Type B pancreatic cell (in vitro differentiated cells): Measurements from ENCODE around the gene PPM1L. TPM values are rescaled to one million over a fixed set of nuclear protein-coding genes. Genes with fewer than 3 reads are reported as not detected.

ENCODE experiments used
- DNase-seq: peaks from one replicate; pipeline ENCODE4 v3.0.0; 2021; ENCODE audit warnings: mixed read lengths; ENCODE audit not compliant: unreplicated experiment; ENCODE audit errors: extremely low spot score
- H3K27ac Mint-ChIP-seq: 2 replicates; pipeline ENCODE4 v1.8.0; 2021; ENCODE audit warnings: mild to moderate bottlenecking, mixed read lengths
- H3K27me3 Mint-ChIP-seq: 2 replicates; pipeline ENCODE4 v1.8.0; 2021; ENCODE audit warnings: mixed read lengths
- H3K36me3 Mint-ChIP-seq: 2 replicates; pipeline ENCODE4 v1.8.0; 2021; ENCODE audit warnings: mixed read lengths
- H3K4me1 Mint-ChIP-seq: one replicate; pipeline ENCODE4 v1.8.0; 2021; ENCODE audit warnings: mixed read lengths; ENCODE audit not compliant: unreplicated experiment
- H3K4me3 Mint-ChIP-seq: 2 replicates; pipeline ENCODE4 v1.8.0; 2021; ENCODE audit warnings: mild to moderate bottlenecking, mixed read lengths
- H3K9me3 Mint-ChIP-seq: 2 replicates; pipeline ENCODE4 v1.8.0; 2021; ENCODE audit warnings: mixed read lengths
- CTCF ChIP-seq: fragments of 200-600 bp; sonication (generic); conservative IDR thresholded peaks from 2 replicates; pipeline ENCODE4 v1.5.0; 2021; ENCODE audit warnings: antibody characterized with exemption, mild to moderate bottlenecking
- total RNA-seq: library from RNA; stranded (reverse); gene quantifications from 2 replicates; pipeline ENCODE4 v1.2.1, GENCODE V29; 2021; ENCODE audit warnings: low replicate concordance

The PPM1L gene
- total RNA-seq, 1 donor from 2014 or later, result 29.4 TPM

GRCh38 chr3:160928183-160928726 lies 172.2 kb downstream of the PPM1L start:
- TF ChIP-seq CTCF, result peak; percentile 22
- Mint-ChIP-seq H3K36me3 (no peaks in the 10 kb centered on the region), H3K9me3 (no peaks in the 10 kb centered on the region), H3K4me1 (peaks cover 9% of the 10 kb centered on the region), H3K4me3 (no peak overlapping the region), H3K27me3 (no peaks in the 10 kb centered on the region), H3K27ac (no peak overlapping the region)
- DNase-seq, result no peak

- H3K9me3 Mint-ChIP-seq, result no peaks in the 10 kb centered on the region
- H3K27me3 Mint-ChIP-seq, result no peaks in the 10 kb centered on the region
- no peaks in the 10 kb centered on the region for H3K36me3 Mint-ChIP-seq
- no peak overlapping the region for H3K27ac Mint-ChIP-seq
- DNase-seq, result no peak
- H3K4me3 Mint-ChIP-seq, result no peak overlapping the region
- H3K4me1 Mint-ChIP-seq, result peaks cover 12% of the 10 kb centered on the region
- no peak for TF ChIP-seq CTCF
These were observed 173.6 kb downstream of the PPM1L start for GRCh38 chr3:160929595-160929994.

GRCh38 chr3:160931474-160931873 lies 175.4 kb downstream of the PPM1L start:
- Mint-ChIP-seq H3K27me3 (no peaks in the 10 kb centered on the region), H3K36me3 (no peaks in the 10 kb centered on the region), H3K9me3 (no peaks in the 10 kb centered on the region), H3K4me1 (peaks cover 21% of the 10 kb centered on the region), H3K4me3 (no peak overlapping the region), H3K27ac (no peak overlapping the region)
- no peak for TF ChIP-seq CTCF
- DNase-seq, result no peak

- no peak for DNase-seq
- Mint-ChIP-seq H3K27me3 (no peaks in the 10 kb centered on the region), H3K4me3 (no peak overlapping the region), H3K9me3 (no peaks in the 10 kb centered on the region), H3K27ac (peak overlapping the region; percentile 72), H3K36me3 (no peaks in the 10 kb centered on the region), H3K4me1 (peaks cover 13% of the 10 kb centered on the region)
- TF ChIP-seq CTCF, result no peak
These were observed 179.5 kb downstream of the PPM1L start for GRCh38 chr3:160935413-160936095.

GRCh38 chr3:160941885-160942494 lies 186.0 kb downstream of the PPM1L start:
- no peak for DNase-seq

More at GRCh38 chr3:160941885-160942494, 186.0 kb downstream of the PPM1L start:
- Mint-ChIP-seq H3K9me3 (peaks cover 4% of the 10 kb centered on the region), H3K4me1 (peaks cover 6% of the 10 kb centered on the region), H3K27ac (peak overlapping the region; percentile 21), H3K4me3 (no peak overlapping the region), H3K36me3 (no peaks in the 10 kb centered on the region), H3K27me3 (no peaks in the 10 kb centered on the region)
- peak; percentile 90 for TF ChIP-seq CTCF
